KMS-11 (cell line): ENCODE results near the gene CRIP1.

Source experiments
- H2AFZ ChIP-seq: fragments of 200-600 bp; sonication (generic); 2 replicates; pipeline ENCODE4 v1.6.1; 2016; ENCODE audit warnings: antibody characterized with exemption, mixed run types, low read depth
- H3K27ac ChIP-seq: fragments of 200-600 bp; sonication (generic); 2 replicates; pipeline ENCODE4 v1.6.1; 2016; ENCODE audit warnings: mild to moderate bottlenecking, mixed run types
- H3K27me3 ChIP-seq: fragments of 200-600 bp; sonication (generic); 2 replicates; pipeline ENCODE4 v1.6.1; 2017; ENCODE audit warnings: mild to moderate bottlenecking, low read depth, mixed run types, moderate library complexity; ENCODE audit not compliant: insufficient read depth
- H3K36me3 ChIP-seq: fragments of 200-600 bp; sonication (generic); 2 replicates; pipeline ENCODE4 v1.6.1; 2017; ENCODE audit warnings: mild to moderate bottlenecking, mixed run types; ENCODE audit not compliant: insufficient read depth
- H3K4me1 ChIP-seq: fragments of 200-600 bp; sonication (generic); 2 replicates; pipeline ENCODE4 v1.6.1; 2016; ENCODE audit warnings: mild to moderate bottlenecking, low read depth, mixed run types; ENCODE audit not compliant: poor library complexity, severe bottlenecking
- H3K4me2 ChIP-seq: fragments of 200-600 bp; sonication (generic); 2 replicates; pipeline ENCODE4 v1.7.0; 2016; ENCODE audit warnings: mild to moderate bottlenecking, mixed run types
- H3K4me3 ChIP-seq: fragments of 200-600 bp; sonication (generic); IDR thresholded peaks from 2 replicates; pipeline ENCODE4 v1.6.1; 2017; ENCODE audit warnings: low read depth, low read length, mixed read lengths; ENCODE audit not compliant: insufficient read depth
- H3K79me2 ChIP-seq: fragments of 200-600 bp; sonication (generic); 2 replicates; pipeline ENCODE4 v1.6.1; 2016; ENCODE audit warnings: low read depth, mixed run types; ENCODE audit not compliant: insufficient read depth
- H3K9ac ChIP-seq: fragments of 200-600 bp; sonication (generic); 2 replicates; pipeline ENCODE4 v1.6.1; 2016; ENCODE audit warnings: mild to moderate bottlenecking, mixed run types
- H4K20me1 ChIP-seq: fragments of 200-600 bp; sonication (generic); 2 replicates; pipeline ENCODE4 v1.6.1; 2016; ENCODE audit warnings: mild to moderate bottlenecking, mixed run types; ENCODE audit not compliant: insufficient read depth
- TF ChIP-seq, protein P1 (sequence below): fragments of 200-600 bp; sonication (generic); conservative IDR thresholded peaks from 2 replicates; pipeline ENCODE4 v1.6.1; 2017; ENCODE audit warnings: low read depth, mild to moderate bottlenecking, antibody characterized with exemption, low read length, moderate library complexity, mixed read lengths

CRIP1 gene

DNA sequence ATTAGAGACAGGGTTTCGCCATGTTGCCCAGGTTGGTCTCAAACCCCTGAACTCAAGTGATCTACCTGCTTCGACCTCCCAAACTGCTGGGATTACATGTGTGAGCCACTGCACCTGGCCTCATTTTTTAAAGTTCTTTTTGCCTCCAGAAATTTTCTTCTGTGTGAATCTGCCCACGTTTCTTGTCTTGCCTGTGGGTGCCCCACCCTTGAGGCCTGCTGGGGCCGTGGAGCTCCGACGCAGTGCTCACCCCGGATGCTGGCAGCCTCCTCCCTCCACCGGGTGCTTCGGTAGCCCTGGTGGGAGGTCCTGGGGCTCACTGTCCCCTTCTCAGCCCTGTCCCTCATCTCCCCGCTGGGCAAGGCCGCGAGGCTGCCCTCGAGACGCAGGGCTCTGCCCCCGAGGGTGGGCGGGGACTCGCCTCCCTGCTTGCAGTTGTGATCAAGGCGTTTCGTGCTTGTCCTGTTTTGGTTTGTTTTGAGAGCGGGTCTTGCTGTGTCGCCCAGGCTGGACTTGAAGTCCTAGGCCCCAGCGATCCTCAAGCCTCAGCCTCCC lies 31.5 kb upstream of the CRIP1 start:
- no peaks in the 10 kb centered on the region for H4K20me1 ChIP-seq
- no peak overlapping the region for H3K4me2 ChIP-seq
- H3K27me3 ChIP-seq: no peaks in the 10 kb centered on the region
- no peak overlapping the region for H3K27ac ChIP-seq
- H3K36me3 ChIP-seq: no peaks in the 10 kb centered on the region
- no peak overlapping the region for H3K4me3 ChIP-seq
- TF ChIP-seq, protein P1, sequence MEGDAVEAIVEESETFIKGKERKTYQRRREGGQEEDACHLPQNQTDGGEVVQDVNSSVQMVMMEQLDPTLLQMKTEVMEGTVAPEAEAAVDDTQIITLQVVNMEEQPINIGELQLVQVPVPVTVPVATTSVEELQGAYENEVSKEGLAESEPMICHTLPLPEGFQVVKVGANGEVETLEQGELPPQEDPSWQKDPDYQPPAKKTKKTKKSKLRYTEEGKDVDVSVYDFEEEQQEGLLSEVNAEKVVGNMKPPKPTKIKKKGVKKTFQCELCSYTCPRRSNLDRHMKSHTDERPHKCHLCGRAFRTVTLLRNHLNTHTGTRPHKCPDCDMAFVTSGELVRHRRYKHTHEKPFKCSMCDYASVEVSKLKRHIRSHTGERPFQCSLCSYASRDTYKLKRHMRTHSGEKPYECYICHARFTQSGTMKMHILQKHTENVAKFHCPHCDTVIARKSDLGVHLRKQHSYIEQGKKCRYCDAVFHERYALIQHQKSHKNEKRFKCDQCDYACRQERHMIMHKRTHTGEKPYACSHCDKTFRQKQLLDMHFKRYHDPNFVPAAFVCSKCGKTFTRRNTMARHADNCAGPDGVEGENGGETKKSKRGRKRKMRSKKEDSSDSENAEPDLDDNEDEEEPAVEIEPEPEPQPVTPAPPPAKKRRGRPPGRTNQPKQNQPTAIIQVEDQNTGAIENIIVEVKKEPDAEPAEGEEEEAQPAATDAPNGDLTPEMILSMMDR: no peak
- no peaks in the 10 kb centered on the region for H3K4me1 ChIP-seq
- no peak overlapping the region for H2AFZ ChIP-seq
- H3K9ac ChIP-seq: no peak overlapping the region
- no peaks in the 10 kb centered on the region for H3K79me2 ChIP-seq

DNA sequence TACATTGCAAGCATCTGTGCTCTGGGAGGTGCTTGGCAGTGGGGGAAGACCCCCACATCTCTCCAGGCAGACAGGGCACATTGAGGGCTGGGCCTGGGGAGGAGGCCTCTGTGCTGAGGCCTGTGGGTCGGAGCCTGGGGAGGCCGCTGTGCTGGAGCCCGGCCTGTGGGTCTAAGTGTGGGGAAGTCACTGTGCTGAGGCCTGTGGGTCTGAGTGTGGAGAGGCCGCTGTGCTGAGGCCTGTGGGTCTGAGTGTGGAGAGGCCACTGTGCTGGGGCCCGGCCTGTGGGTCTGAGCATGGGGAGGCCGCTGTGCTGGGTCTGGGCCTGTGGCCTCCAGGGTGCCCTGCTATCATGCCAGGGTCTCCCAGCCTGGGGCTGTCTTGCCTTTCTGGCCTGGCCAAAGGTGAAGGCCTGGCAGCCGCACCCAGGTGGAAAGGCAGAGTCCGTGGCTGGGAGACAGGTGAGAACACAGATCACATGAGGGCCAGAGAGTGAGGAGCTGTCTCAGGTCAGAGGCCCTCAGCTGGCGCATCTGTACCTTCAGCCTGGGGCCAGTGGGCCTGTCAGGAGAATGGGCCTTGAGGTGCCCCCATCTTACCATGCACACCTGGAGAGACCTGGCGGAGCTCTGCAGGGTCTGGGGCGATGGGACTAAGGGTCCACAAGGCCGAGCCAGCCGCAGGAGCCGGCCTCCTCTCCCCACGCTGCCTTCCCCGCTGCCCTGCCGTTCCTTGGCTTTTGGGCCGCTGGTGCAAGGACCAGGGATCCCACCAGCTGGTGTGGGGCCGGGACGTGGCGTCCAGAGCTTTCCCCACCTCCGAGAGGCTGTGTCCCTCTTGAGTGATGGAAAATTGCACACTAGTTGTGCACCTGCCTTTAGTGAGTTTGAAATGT lies 30.7 kb upstream of the CRIP1 start:
- Histone ChIP-seq H3K36me3 (no peaks in the 10 kb centered on the region), H3K27ac (no peak overlapping the region), H4K20me1 (no peaks in the 10 kb centered on the region), H3K79me2 (no peaks in the 10 kb centered on the region), H2AFZ (no peak overlapping the region), H3K27me3 (no peaks in the 10 kb centered on the region), H3K4me3 (no peak overlapping the region), H3K9ac (no peak overlapping the region), H3K4me2 (no peak overlapping the region), H3K4me1 (no peaks in the 10 kb centered on the region)
- TF ChIP-seq, protein P1: no peak

DNA sequence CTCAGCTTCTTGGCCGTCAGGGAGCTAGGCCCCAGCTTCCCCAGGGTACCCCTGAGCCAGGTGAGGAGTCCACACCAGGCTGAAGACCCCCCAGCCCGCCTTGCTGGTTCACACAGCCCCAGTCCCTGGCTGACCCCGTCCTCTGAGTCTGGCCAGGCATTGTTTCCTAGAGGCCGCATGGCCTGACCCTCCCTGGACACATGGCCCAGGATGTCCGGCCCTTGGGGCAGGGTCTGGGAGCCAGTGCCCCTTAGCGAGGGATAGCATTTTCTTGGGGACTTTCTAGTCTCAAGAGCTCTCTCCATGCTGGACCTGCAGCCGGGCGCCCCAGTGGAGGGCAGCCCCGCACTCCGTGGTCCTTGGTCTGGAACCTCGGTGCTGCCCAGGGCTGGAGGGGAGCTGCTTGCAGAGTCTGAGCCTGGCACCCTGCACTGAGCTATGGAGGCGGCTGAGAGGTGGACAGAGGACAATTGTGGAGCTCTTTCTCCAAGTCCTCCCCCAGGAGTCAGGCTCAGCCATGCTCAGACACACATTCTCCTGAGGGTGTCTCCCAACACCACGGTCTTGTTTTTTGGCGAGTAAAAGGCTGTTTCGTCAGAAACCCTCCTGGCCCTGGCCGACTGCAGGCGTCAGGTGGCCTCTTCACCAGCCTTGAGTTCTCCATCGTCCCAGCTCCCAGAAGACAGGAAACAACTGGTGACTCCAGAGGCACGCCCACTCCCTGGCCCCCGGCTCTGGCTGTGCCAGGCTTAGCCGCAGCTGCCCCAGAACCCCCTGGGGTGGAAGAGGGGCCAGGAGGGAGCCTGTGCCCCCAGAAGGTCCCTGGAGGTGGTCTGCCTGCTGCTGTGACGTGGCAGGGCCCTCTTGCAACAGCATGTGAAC lies 29.7 kb upstream of the CRIP1 start:
- no peak overlapping the region for H3K27ac ChIP-seq
- no peak overlapping the region for H3K4me2 ChIP-seq
- no peak overlapping the region for H3K4me3 ChIP-seq
- H2AFZ ChIP-seq: no peak overlapping the region
- H3K36me3 ChIP-seq: no peaks in the 10 kb centered on the region
- TF ChIP-seq, protein P1: no peak
- no peak overlapping the region for H3K9ac ChIP-seq
- no peaks in the 10 kb centered on the region for H3K79me2 ChIP-seq
- H3K27me3 ChIP-seq: no peaks in the 10 kb centered on the region
- no peaks in the 10 kb centered on the region for H4K20me1 ChIP-seq
- H3K4me1 ChIP-seq: no peaks in the 10 kb centered on the region

DNA sequence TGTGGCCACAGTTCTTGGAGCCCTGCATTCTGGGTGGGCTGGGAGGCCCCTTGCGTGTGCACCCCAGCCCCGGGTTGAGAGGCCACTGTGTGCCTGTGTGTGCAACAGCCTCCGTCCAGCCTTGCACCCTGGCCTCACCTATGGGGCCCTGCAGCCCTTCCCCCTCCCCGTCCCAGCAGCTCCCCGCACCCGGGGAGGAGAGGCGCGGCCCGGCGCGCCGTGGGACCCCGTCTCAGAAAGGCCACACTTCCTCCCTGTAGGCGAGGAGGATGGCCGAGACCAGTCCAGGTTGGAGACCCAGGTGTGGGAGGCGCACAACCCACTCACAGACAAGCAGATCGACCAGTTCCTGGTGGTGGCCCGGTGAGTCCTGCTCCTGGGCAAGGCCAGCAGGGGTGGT lies 28.7 kb upstream of the CRIP1 start:
- Histone ChIP-seq H3K27ac (no peak overlapping the region), H3K4me2 (no peak overlapping the region), H3K4me3 (no peak overlapping the region), H2AFZ (no peak overlapping the region), H3K4me1 (no peaks in the 10 kb centered on the region), H3K9ac (no peak overlapping the region), H3K27me3 (no peaks in the 10 kb centered on the region; the same call in 1 of the 2 replicates), H3K79me2 (no peaks in the 10 kb centered on the region), H4K20me1 (no peaks in the 10 kb centered on the region), H3K36me3 (no peaks in the 10 kb centered on the region)
- TF ChIP-seq, protein P1: no peak
